ENCODE results near the gene GPR161.

Gene GPR161

DNA sequence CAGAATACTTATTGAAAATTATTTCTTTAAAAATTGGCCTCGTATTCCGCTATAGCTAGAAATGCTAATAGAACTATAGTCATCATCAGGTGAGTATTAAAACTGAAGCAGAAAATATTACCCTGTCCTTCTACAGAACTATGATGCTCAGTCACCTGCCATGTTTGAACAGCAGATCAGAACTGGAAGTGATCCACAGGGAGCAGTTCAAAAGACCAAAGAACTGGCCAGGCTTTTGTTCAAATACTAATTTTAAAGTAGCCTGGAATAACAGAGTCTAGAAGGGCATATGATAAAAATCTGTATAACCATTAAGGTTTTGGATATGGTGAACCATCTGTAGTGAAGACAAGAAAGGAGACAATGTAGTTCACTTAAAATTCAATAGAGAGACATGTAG, 94.4 kb downstream of the GPR161 start:
- no peak for DNase-seq (ENCODE audit: low read depth in 2 of 2)

GRCh38 chr1:168035345-168035744, 101.4 kb downstream of the GPR161 start:
- no peak for DNase-seq (ENCODE audit: low read depth in 2 of 2)

- DNase-seq (ENCODE audit: low read depth in 2 of 2): no peak
Measured at GRCh38 chr1:168032029-168032428, 104.7 kb downstream of the GPR161 start.

DNA sequence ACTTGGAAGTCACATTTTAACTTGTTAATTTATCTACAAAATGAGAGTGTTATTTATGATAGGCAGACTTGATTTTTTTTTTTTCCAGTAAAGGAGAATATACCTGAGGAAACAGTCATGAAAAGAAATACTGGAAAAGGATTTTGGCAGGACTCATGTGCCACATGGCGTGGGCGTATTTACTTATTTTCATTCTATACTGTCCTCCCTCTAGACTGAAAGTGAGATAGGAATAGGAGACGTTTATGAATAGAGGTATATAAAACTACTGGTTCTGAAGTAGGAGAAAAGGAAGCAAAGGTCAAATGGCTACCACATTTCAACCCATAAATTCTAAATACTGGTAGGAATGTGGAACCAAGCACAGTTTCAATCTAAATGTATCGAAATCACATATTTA, 105.1 kb downstream of the GPR161 start:
- DNase-seq (ENCODE audit: low read depth in 2 of 2): no peak

DNA sequence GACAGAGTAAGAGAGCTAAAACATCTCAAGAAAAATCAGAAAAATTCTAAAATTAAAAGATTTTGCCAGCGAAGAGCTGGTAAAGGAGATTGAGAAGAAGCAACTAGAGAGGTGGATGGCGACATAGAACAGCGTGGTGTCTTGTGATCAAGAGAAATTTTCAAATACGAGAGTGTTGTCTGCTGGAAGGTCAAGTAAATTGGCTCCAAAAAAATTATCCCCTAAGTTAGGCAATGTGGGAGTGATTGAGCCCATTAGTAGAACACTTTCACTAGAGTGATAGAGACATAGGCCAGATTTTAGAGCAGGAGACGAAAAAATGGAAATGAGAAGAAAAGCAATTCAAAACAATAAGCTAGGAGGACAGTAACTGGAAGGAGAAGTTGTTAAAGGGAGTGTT, 105.5 kb downstream of the GPR161 start:
- DNase-seq (ENCODE audit: low read depth in 2 of 2): no peak
